Measurements from ENCODE around the gene RAB14. TPM values are rescaled to one million over a fixed set of nuclear protein-coding genes. Genes with fewer than 3 reads are reported as not detected.

Gene RAB14
- total RNA-seq, 1 donor from 2014 or later = 35.9 TPM

DNA sequence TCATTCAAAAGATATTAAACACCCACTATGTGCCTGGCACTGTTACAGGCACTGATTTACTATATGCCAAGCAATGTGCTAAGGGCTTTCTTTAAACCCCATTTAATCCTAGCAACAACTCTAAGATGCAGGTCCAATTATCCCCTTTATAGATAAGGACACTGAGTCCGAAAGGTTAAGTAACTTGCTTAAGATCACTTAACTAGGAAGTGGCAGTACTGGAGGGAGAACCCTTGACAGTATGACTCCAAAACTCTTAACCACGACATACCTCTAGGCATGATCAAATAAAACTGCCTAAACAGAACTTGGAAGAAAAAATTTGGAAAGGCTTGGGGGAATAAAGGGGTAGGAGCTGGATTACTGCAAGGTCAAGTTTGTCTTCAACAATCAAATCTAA, 1.7 kb downstream of the RAB14 start:
- H3K27ac ChIP-seq = no peak overlapping the region
- peaks cover 25% of the 10 kb centered on the region for H3K4me1 ChIP-seq
- H3K4me3 Mint-ChIP-seq = peak overlapping the region; percentile 96
- peaks cover 2% of the 10 kb centered on the region for H3K27me3 Mint-ChIP-seq (ENCODE audit: insufficient read depth, low read depth)
- peak overlapping the region; percentile 75 for H3K9ac ChIP-seq
- no peak overlapping the region for H3K27ac Mint-ChIP-seq
- peak overlapping the region; percentile 95 for H3K4me3 ChIP-seq
- DNase-seq (ENCODE audit: low spot score) = no peak
- no peaks in the 10 kb centered on the region for H3K9me3 ChIP-seq (ENCODE audit: low read depth)
- H3K27me3 ChIP-seq = peaks cover 4% of the 10 kb centered on the region
- peak overlapping the region; percentile 87 for H3K4me2 ChIP-seq
- peaks cover 36% of the 10 kb centered on the region for H3K4me1 Mint-ChIP-seq
- no peak for TF ChIP-seq EZH2 (IDR thresholded peaks at IDR 0.05)
- no peak for TF ChIP-seq EZH2phosphoT487 (IDR thresholded peaks at IDR 0.05)
- TF ChIP-seq, protein P1, sequence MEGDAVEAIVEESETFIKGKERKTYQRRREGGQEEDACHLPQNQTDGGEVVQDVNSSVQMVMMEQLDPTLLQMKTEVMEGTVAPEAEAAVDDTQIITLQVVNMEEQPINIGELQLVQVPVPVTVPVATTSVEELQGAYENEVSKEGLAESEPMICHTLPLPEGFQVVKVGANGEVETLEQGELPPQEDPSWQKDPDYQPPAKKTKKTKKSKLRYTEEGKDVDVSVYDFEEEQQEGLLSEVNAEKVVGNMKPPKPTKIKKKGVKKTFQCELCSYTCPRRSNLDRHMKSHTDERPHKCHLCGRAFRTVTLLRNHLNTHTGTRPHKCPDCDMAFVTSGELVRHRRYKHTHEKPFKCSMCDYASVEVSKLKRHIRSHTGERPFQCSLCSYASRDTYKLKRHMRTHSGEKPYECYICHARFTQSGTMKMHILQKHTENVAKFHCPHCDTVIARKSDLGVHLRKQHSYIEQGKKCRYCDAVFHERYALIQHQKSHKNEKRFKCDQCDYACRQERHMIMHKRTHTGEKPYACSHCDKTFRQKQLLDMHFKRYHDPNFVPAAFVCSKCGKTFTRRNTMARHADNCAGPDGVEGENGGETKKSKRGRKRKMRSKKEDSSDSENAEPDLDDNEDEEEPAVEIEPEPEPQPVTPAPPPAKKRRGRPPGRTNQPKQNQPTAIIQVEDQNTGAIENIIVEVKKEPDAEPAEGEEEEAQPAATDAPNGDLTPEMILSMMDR (IDR thresholded peaks at IDR 0.05) = no peak
- no peaks in the 10 kb centered on the region for H3F3A ChIP-seq (ENCODE audit: low read depth)
- H3K9me3 Mint-ChIP-seq = no peaks in the 10 kb centered on the region
- H2AFZ ChIP-seq (replicated peaks) = no peak overlapping the region
- H3K36me3 Mint-ChIP-seq = no peaks in the 10 kb centered on the region
- H4K20me1 ChIP-seq (ENCODE audit: low read depth) = peaks cover 61% of the 10 kb centered on the region
- H3K79me2 ChIP-seq (ENCODE audit: low read depth) = peaks cover 65% of the 10 kb centered on the region
- H3K36me3 ChIP-seq = no peaks in the 10 kb centered on the region

DNA sequence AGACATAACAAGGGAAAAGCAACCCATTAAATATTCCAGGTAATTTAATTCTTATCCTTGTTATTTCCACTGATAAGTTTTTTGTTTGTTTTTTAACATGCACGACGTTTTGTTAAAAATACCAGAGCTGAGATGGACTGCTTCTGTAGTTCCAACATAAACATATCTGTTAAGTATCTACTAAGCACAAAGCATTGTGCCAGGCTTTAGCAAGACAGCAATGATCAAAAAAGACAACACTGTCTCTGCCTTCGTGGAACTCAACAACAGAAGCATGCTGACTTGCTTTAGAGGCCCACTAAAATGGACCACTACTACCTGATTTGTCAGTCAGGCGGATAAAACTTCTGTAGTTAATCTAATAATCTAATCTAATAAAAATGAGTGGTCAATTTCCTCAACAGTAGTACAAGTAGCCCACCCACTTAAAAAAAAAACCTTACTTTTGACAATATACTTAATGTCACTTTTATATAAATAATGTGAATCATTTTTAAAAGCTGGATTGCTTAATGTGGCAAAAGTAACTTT, 3.1 kb downstream of the RAB14 start:
- Mint-ChIP-seq H3K36me3 (no peaks in the 10 kb centered on the region), H3K9me3 (no peaks in the 10 kb centered on the region), H3K27me3 (ENCODE audit: insufficient read depth, low read depth) (peaks cover 2% of the 10 kb centered on the region), H3K27ac (no peak overlapping the region), H3K4me3 (no peak overlapping the region), H3K4me1 (peaks cover 39% of the 10 kb centered on the region)
- Histone ChIP-seq H2AFZ (replicated peaks) (no peak overlapping the region), H3K4me3 (no peak overlapping the region), H3K9me3 (ENCODE audit: low read depth) (no peaks in the 10 kb centered on the region), H3K4me1 (peaks cover 25% of the 10 kb centered on the region), H3K9ac (no peak overlapping the region), H3K4me2 (peak overlapping the region; percentile 87), H4K20me1 (ENCODE audit: low read depth) (peaks cover 75% of the 10 kb centered on the region), H3K27ac (no peak overlapping the region), H3K27me3 (peaks cover 3% of the 10 kb centered on the region), H3F3A (ENCODE audit: low read depth) (no peaks in the 10 kb centered on the region), H3K36me3 (no peaks in the 10 kb centered on the region), H3K79me2 (ENCODE audit: low read depth) (peaks cover 79% of the 10 kb centered on the region)
- TF ChIP-seq, protein P1 (IDR thresholded peaks at IDR 0.05) = no peak
- TF ChIP-seq EZH2phosphoT487 (IDR thresholded peaks at IDR 0.05) = no peak
- TF ChIP-seq EZH2 (IDR thresholded peaks at IDR 0.05) = no peak
- DNase-seq (ENCODE audit: low spot score) = no peak

DNA sequence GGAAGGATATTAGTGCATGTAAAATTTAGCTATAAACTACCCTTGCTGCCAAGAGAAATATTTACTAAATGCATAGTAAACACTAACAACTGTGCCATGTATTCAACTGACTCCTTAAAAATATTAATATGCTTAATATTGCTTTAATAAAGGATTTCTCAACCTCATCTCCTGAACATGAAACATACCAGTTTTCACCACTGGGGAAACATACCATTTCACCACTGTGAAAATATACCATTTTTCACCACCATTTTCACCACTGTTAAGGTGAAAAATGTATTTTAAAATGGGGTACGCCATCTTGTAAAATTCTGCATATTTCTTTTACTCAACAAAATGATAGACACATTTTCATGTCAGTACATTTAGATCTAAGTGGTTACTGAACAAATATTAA, 4.5 kb downstream of the RAB14 start:
- Histone ChIP-seq H3K27me3 (no peaks in the 10 kb centered on the region), H3F3A (ENCODE audit: low read depth) (no peaks in the 10 kb centered on the region), H3K9me3 (ENCODE audit: low read depth) (no peaks in the 10 kb centered on the region), H3K4me2 (no peak overlapping the region), H3K36me3 (no peaks in the 10 kb centered on the region), H2AFZ (replicated peaks) (no peak overlapping the region), H3K4me1 (peaks cover 28% of the 10 kb centered on the region), H3K4me3 (no peak overlapping the region), H3K79me2 (ENCODE audit: low read depth) (peaks cover 93% of the 10 kb centered on the region), H3K27ac (no peak overlapping the region), H3K9ac (no peak overlapping the region), H4K20me1 (ENCODE audit: low read depth) (peaks cover 89% of the 10 kb centered on the region)
- TF ChIP-seq, protein P1 (IDR thresholded peaks at IDR 0.05) = no peak
- TF ChIP-seq EZH2 (IDR thresholded peaks at IDR 0.05) (no peak), EZH2phosphoT487 (IDR thresholded peaks at IDR 0.05) (no peak)
- no peak for DNase-seq (ENCODE audit: low spot score)
- no peaks in the 10 kb centered on the region for H3K36me3 Mint-ChIP-seq
- H3K27ac Mint-ChIP-seq = no peak overlapping the region
- no peak overlapping the region for H3K4me3 Mint-ChIP-seq
- peaks cover 40% of the 10 kb centered on the region for H3K4me1 Mint-ChIP-seq
- H3K27me3 Mint-ChIP-seq (ENCODE audit: insufficient read depth, low read depth) = peaks cover 2% of the 10 kb centered on the region
- H3K9me3 Mint-ChIP-seq = no peaks in the 10 kb centered on the region

Data from neural progenitor cell (in vitro differentiated cells).